Testis (tissue), 3 donors: Measurements from ENCODE around the gene TSPAN32. TPM values are rescaled to one million over a fixed set of nuclear protein-coding genes. Genes with fewer than 3 reads are reported as not detected.

Experiments
- DNase-seq: peaks from one replicate; pipeline ENCODE4 v3.0.0-alpha.2; 2019
- H3K27ac ChIP-seq, 2 donors: fragments of 200-600 bp; sonication (generic); one replicate each; pipeline ENCODE4 v1.5.1; 2019
- H3K27me3 ChIP-seq: fragments of 200-600 bp; sonication (generic); one replicate; pipeline ENCODE4 v1.5.1; 2019
- H3K36me3 ChIP-seq: fragments of 200-600 bp; sonication (generic); one replicate; pipeline ENCODE4 v1.5.1; 2017; ENCODE audit warnings: low read depth; ENCODE audit errors: missing control alignments
- H3K4me1 ChIP-seq: fragments of 200-600 bp; sonication (generic); one replicate; pipeline ENCODE4 v1.5.1; 2019
- H3K4me3 ChIP-seq, 2 donors: fragments of 200-600 bp; sonication (generic); one replicate each; pipeline ENCODE4 v1.5.1; 2017 to 2019
- H3K9me3 ChIP-seq: fragments of 200-600 bp; sonication (generic); one replicate; pipeline ENCODE4 v1.5.1; 2017
- CTCF ChIP-seq, 3 experiments: fragments of 450-650 bp in 2 of 3; fragments of 200-600 bp in 1 of 3; sonication (generic) in 1 of 3; IDR thresholded peaks; one replicate each; pipeline ENCODE4 v1.5.1; 2016 to 2019; ENCODE audit warnings: antibody characterized with exemption in 3 of 3, mild to moderate bottlenecking in 2 of 3, moderate library complexity in 1 of 3
- POLR2A ChIP-seq: fragments of 450-650 bp; IDR thresholded peaks from one replicate; pipeline ENCODE4 v1.6.1; 2017; ENCODE audit warnings: antibody characterized with exemption, mild to moderate bottlenecking, moderate library complexity
- WGBS, 2 donors: methylation state at CpG; one replicate each; pipeline ENCODE4 v1.1.5; 2018; 5-methylcytosine and 5-hydroxymethylcytosine counted together
- intact Hi-C: fragments of 100-400 bp; cut with DNase I; formaldehyde crosslinking; loops from one replicate; pipeline ENCODE4 v1.15.1; 2023; ENCODE audit warnings: low total_unique reads
- polyA plus RNA-seq: library from polyadenylated mRNA; stranded (reverse); fragments of 350-450 nt; fragmentation: Illumina TruSeq; extraction: RNeasy Lipid Tissue Mini Kit (QIAGEN cat#74804); gene quantifications from one replicate; pipeline ENCODE4 v1.2.3, GENCODE V29; 2014; ENCODE audit warnings: low read depth, low replicate concordance; ENCODE audit not compliant: insufficient read depth
- total RNA-seq, 2 donors: library from RNA; depleted of rRNA; stranded (reverse); fragments of >200 nt; gene quantifications; one replicate each; pipeline ENCODE4 v1.2.3, GENCODE V29; 2016

Gene TSPAN32
- total and polyA plus RNA-seq, 3 donors from 2014 or later = 1.0 to 1.5 (median 1.1) TPM

- TF ChIP-seq CTCF (IDR thresholded peaks at IDR 0.05) (no peak), POLR2A (no peak)
- peaks cover 17% of the 10 kb centered on the region for H3K4me1 ChIP-seq
- H3K9me3 ChIP-seq = no peaks in the 10 kb centered on the region
- no peak overlapping the region for H3K27ac ChIP-seq
- intact Hi-C loops = no loop called here
- no peak for DNase-seq
- no peaks in the 10 kb centered on the region for H3K36me3 ChIP-seq
- H3K27me3 ChIP-seq = no peaks in the 10 kb centered on the region
- WGBS, 2 donors = 92 to 93% methylated on average over 23 to 34 of the region's 34 CpGs
- H3K4me3 ChIP-seq = no peak overlapping the region
Observed at GRCh38 chr11:2313051-2313951, 11.5 kb downstream of the TSPAN32 start.

GRCh38 chr11:2314136-2314524 is 12.3 kb downstream of the TSPAN32 start:
- H3K9me3 ChIP-seq = no peaks in the 10 kb centered on the region
- TF ChIP-seq POLR2A = no peak
- H3K36me3 ChIP-seq = no peaks in the 10 kb centered on the region
- peak overlapping the region; percentile 80 to 82 for H3K27ac ChIP-seq
- intact Hi-C loops = no loop called here
- DNase-seq = no peak
- 83 to 87% methylated on average over 7 of the region's 7 CpGs for WGBS, 2 donors
- H3K4me3 ChIP-seq = no peak overlapping the region
- no peaks in the 10 kb centered on the region for H3K27me3 ChIP-seq
- peaks cover 17% of the 10 kb centered on the region for H3K4me1 ChIP-seq

GRCh38 chr11:2314525-2315394 is 12.9 kb downstream of the TSPAN32 start:
- peak; percentile 95 for DNase-seq
- 40 to 44% methylated on average over 11 to 16 of the region's 16 CpGs for WGBS, 2 donors
- no peaks in the 10 kb centered on the region for H3K27me3 ChIP-seq
- TF ChIP-seq POLR2A = no peak
- TF ChIP-seq CTCF (IDR thresholded peaks at IDR 0.05) = no peak
- peaks cover 17% of the 10 kb centered on the region for H3K4me1 ChIP-seq
- H3K9me3 ChIP-seq = no peaks in the 10 kb centered on the region
- H3K36me3 ChIP-seq = no peaks in the 10 kb centered on the region
- intact Hi-C loops = no loop called here
- no peak overlapping the region for H3K4me3 ChIP-seq
- H3K27ac ChIP-seq = peak overlapping the region; percentile 80 to 82

GRCh38 chr11:2315395-2316168 is 13.8 kb downstream of the TSPAN32 start:
- H3K36me3 ChIP-seq = no peaks in the 10 kb centered on the region
- 71 to 80% methylated on average over 2 to 17 of the region's 25 CpGs for WGBS, 2 donors
- no peaks in the 10 kb centered on the region for H3K9me3 ChIP-seq
- intact Hi-C loops = no loop called here
- peak overlapping the region; percentile 80 to 82 for H3K27ac ChIP-seq
- TF ChIP-seq POLR2A = no peak
- no peak for TF ChIP-seq CTCF (IDR thresholded peaks at IDR 0.05)
- no peak for DNase-seq
- no peaks in the 10 kb centered on the region for H3K27me3 ChIP-seq
- peaks cover 17% of the 10 kb centered on the region for H3K4me1 ChIP-seq
- no peak overlapping the region for H3K4me3 ChIP-seq
